ENCODE measurements around the gene SYNE2.
"Not testable (repeated sequence)": the region's sequence is repeated elsewhere in the genome, so short reads cannot be mapped to it uniquely, and the experiment has no call there.

The SYNE2 gene

DNA sequence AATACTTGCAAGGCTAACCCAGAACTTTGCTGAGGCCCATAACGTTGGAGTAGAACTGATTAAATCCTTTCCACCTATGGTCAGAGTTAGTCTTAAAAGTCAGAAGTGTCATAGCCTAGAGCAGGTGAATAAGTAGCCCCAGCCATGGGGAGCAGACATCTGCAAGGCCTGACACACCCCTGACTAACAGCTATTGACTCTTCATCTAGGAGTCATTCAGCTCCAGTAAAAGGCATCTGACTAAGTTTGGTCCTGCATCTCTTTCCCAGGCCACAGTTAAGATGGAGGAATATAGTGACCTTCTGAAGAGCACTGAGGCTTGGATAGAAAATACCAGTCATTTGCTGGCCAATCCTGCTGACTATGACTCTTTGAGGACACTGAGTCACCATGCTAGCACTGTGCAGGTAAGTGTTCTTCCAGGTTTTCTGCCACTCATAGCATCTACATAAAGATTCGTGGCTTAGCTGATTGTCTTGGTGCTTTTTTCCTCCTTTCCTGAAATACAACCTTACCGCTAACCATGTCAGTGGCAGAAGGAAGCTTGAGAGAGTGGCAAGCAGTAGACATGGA, 228.5 kb downstream of the SYNE2 start:
- no peak for DNase-seq

DNA sequence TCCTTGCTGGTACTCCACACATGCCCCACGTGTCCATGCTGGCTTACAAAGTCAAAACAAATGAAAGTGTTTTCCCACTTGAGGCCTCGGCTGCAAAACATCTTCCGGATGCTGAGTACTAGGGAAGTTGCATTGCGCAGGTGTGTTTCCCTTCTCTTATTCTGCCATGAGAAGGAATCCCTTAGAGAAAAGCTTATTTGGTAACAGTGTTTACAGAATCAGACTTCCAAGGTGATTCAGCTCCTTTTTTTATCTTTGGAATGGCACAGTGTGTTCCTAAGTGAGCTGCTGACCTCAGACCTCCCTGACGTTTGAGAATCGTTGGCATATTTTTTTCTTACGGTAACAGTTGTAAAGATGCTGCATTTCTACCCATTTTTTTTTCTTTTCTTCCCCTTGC, 230.0 kb downstream of the SYNE2 start:
- no peak for DNase-seq

DNA sequence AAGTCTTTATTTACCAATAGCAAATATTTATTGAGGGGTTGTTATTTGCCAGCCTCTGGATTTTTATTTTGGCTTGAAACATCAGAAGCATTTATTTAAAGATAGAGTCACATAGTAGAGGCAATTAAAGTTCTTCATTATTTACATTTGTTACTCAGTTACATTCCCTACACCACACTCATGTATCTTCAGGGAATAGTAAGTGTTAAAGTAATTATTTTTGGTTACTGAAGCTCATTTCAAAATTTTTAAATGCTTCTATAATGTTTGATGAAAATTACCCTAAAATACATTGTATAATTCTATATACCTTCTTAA, 235.8 kb downstream of the SYNE2 start:
- no peak for DNase-seq

DNA sequence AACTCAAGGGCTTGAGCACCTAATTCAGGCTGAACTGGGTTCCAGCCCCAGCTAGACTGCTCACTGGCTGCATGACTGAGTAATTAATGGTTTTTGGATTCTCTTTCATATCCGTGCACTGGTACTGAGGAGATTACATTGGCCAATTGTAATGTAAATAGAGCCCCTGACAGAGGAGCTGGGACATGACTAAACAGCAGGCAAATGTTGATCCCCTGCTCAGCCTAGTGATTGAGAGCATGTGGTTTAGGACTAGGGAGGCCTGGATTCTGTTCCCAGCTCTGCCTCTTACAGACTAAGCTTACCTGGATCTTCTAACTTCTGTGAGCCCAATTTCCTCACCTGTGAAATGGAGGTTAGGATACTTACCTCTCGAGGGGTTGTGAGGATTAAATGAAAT, 237.1 kb downstream of the SYNE2 start:
- DNase-seq: no peak

DNA sequence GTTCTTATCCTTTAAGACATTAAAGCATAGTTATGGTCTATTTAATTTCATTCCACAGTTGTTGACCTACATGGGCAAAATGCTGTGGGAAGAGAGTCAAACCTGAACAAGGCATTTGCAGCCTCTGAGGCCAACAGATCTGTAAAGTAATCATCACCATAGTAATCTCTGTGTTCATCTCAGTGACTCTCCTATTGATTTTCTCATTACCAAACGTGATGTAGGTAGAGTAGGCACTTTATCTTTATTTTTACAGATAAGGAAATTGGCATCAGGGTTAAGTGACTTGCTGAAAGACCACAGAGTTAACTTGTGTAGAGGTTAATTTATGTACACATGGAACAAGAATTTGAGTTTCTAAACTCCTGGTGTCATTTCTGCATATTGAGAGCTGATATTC, 238.4 kb downstream of the SYNE2 start:
- DNase-seq: no peak

DNA sequence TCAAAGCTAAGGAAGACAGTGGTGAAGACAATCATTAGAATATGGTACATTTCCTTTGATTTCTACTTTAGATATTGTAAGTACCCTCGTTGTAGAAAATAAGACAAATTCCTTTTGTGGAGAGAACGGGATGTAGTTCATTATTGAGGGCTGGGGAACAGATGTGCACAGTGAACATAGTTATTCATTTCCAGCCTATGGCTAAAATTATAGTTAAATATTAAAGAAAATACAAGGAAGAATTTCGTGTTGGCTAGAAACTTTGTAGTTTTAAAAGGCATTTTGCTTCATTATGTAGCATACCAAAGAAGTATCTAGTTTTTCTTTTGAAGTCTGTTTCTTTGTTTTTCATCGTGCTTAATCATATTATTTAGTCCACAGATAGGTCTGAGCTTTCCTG, 239.5 kb downstream of the SYNE2 start:
- DNase-seq: no peak

DNA sequence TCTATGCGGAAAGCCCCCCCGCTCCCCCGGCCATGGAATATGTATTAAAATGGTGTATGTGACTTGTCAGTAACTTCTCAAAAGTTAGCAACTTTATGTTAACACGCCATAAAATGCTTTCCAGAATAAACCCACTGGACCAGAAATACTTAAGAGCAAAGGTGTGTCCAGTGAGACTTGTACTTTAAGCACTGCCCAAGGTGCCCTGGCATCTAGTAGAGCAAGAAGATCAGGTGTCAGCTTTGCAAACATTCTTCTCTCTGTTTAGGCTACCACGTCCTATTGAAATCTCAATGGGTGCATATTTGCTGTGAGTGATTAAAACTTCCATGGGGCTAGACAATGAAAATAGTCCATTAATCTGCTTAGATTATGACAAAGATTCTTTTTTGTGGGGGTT, 240.1 kb downstream of the SYNE2 start:
- DNase-seq: no peak

DNA sequence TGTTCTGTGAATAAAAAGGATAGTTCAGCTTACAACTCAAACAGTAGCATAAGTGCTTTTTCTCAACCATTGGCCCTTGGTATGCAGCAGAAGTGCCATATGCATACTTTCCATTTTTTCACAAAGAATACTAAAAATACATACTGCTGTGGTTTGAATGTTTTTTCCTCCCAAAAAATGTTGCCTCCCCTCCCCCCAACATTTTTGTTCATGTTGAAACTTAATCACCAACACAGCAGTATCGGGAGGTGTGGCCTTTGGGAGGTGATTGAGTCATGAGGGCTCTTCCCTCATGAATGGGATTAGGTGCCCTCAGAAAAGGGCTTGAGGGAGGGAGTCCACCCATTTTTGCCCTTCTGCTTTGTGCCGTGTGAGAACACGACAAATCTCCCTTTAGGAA, 242.8 kb downstream of the SYNE2 start:
- no peak for DNase-seq

DNA sequence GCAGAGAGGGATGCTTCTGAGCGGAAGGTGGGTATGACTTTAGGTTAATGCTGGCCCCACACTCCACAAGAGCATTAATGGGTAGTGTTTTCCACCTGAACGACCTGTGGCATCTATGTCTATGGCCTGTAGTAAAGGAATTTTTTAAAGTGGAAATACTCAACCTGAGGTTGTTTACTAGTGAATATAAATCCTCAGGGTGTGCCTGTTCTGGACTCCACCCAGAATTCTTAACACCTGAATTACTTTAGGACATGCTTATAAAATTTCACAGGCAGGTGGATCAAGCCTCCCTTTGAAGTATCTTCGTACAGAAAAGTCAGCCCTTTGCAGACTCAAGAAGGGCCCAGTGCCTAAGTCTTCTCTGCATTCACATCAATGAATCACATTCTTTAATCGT, 245.3 kb downstream of the SYNE2 start:
- DNase-seq: no peak

DNA sequence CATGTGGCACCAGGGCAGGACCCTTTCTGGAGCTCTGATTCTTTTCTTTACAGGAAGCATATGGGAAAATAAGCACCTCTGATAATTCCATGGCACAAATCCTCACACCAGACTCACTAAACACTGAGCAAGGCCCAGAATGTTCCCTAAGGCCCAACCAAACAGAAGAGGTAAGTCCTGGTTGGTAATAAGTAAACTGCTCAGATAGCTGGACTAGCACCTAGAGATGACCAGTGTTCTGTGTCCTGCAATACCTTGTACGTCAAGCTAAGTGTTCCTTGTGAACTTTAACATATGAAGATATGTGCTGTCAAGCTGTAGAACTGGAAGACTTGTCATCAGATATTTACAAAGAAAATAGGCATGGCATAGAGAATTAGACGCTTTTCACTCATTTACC, 254.6 kb downstream of the SYNE2 start:
- DNase-seq: no peak

DNA sequence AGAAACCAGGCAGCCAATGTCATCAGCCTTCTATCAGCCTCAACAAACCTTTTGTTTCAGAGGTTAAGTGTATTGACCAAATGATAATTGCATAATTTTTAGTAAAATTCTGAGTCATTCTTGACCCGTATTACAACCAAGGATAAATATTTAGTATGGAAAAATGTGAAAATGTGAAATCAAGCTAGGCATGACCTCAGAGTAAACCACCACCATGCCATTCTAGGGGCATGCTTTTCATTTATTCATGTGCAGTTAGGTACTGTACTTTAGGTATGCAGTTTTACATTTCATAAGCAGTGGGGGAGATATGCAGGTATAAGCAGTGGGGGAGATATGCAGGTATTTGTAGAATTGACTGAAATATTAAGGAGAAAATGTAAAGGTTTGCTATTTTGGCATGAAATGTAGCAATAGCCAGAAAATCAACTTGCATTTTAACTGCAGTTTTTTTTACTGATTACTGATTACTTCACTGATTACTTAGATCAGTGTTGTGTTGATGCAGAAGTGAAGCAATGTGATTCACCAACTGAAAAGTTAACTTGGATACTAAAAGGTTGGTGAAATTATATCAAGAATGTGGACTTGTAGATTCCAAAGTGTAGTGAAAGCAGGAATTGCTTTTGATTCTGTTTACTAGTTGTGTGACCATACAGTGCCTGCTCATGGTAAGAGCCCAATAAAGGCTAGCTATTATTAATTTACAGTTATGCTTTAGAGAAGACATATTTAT, 257.2 kb downstream of the SYNE2 start:
- DNase-seq: no peak

DNA sequence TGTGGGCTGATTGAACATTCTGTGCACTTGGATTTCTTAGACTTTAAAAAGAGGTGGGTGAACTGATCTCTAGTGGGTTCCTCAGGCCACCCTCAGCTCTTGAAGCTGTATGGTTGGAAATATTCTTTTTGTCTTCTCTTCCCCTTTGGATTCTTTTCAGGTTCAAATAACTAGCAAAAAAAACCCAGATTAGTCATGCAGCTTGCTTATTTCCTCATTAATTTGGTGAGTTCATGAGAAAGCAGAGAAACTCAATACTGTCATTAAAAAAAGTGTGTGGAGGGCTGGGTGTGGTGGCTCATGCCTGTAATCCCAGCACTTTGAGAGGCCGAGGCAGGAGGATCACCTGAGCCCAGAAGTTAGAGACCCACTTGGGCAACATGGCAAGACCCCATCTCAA, 258.0 kb downstream of the SYNE2 start:
- DNase-seq: no peak

DNA sequence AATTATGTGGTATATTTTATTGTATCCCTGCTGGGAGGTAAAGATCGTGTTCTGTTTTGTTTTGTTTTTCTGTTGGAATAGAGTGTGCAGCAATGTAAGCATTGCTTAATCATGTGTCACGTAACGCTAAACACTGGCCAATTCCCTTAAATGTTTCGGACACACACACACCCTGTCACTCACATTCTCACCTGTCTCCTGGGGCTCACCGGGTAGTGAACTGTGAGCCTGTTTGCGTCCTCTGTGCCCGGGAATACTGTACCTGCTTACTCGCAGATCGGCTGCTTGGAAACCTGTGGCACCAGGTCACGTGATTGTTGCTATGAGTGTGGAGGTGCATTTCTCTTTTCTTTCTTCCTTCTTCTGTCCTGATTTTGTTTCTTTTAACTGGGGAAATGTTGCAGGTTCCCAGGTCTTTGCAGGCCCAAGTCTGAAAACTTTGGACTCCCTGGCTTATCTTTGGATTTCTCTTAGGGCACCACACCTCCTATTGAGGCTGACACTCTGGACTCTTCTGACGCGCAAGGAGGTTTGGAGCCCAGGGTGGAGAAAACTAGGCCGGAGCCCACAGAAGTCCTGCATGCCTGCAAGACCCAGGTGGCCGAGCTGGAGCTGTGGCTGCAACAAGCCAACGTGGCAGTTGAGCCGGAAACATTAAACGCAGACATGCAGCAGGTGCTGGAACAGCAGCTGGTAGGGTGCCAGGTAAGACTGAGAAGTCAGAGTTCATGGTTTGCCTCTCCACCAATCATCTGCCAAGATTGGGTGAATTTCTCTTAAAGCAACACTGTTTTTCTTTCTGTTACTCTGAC, 260.3 kb downstream of the SYNE2 start:
- DNase-seq: no peak

DNA sequence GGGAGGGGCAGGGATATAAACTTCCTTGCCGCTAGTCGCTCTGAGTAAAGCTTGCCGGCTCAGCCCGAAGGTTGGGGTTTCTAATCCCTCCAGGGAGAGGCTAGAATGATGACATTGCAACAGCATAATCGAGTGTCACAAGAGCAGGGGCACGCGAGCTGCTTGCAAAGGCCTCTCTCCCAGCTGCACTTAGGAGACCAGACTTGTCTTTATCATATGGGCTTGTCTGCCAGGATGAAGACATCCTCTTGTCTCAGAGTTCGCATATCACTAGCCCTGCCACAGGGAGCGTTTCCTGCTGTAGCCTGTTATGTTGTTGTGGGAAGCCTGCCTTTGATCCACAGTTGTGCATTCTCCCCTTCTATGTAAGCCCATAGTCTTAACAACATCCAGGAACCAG, 261.4 kb downstream of the SYNE2 start:
- DNase-seq: no peak

DNA sequence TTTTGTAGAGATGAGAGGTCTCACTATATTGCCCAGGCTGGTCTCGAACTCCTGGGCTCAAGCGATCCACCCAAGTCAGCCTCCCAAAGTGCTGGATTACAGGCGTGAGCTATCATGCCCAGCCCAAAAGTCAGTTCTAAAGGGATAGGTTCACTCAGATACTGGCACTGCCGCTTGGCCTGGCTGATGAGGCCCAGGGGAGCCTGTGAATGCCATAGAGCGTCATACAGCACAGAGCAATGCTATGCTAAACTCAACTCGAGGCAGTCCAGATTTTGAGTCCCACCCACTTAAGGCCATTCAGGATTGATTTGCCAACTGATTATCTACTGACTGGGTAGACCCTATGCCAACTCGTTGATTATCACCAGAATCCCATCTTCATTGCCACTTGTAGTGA, 262.0 kb downstream of the SYNE2 start:
- no peak for DNase-seq

DNA sequence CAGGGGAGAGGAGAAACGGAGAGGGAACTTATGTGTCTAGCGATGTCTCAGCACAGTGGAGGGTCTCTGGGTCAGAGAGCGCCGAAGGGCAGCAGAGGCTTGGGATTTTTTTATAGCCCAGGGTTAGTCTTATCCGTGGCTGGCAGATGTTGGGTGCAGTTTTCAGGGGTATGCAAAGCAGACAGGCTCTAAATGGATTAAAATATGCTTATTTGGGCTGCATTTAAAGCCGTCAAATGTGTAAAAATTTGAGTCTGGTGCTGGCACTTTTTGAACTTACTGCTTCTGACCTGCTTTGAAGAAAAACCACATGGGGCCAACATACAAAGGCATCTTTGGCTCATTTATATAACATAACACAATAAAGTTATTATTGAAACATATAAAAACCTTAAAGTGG, 262.6 kb downstream of the SYNE2 start:
- no peak for DNase-seq

DNA sequence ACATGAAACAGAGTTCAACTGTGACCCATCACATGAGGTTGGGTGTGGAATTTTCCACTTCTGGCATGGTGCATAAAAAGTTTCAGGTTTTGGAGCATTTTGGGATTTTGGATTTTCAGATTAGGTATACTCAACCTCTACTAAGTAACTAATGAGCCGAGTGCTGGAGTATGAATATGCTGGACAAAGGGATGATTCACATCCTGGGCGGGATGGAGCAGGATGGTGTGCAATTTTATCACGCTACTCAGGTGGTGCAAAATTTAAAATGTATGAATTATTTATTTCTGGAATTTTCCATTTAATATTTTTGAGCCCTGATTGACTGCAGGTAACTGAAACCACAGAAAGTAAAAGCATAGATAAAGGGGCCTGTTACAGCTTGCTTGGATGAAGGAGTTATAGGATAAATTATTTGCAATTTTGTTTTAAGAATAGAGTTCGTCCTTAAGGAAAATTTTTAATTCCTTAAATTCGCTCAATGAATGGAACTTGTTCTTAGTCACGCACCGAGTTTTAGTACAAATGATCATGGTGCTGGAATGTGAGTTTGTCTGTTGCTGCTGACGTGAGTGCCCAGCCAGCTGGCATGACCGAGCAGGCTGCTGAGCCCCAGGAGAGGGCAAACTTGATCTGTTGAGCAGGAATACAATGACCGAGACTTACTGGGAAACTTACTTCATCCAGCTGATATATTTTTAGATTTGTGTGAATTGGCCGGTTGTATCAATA, 265.0 kb downstream of the SYNE2 start:
- DNase-seq: no peak

DNA sequence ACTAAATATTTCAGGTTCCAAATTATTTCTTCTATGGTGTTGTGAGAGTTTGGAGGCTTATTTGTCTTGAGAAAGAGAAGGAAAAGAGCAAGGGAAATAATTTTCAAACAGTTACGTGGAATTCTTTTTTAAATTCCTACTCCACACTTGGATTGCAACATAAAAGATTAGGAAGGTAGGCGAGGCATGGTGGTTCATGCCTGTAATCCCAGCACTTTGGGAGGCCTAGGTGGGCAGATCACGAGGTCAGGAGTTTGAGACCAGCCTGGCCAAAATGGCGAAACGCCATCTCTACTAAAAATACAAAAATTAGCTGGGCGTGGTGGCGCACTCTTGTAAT, 265.6 kb downstream of the SYNE2 start:
- not testable (repeated sequence) for DNase-seq

DNA sequence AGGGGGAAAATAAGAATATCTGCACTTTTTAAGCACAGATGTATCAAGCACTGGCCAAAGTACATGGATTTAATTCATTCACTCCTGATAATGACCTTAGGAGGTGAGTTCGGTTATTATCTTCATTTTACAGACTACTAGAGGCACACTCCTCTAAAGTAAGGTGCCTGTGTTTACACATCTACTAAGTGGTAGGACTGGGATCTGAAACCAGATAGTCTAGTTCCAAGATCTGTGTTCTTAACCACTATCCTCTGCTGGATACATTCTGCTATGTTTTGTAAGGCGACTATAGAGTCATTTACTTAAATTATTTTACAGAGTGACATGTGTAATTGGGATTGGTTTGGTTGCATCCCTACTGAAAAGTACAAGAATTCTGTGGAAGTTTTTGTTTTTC, 266.1 kb downstream of the SYNE2 start:
- DNase-seq: no peak

DNA sequence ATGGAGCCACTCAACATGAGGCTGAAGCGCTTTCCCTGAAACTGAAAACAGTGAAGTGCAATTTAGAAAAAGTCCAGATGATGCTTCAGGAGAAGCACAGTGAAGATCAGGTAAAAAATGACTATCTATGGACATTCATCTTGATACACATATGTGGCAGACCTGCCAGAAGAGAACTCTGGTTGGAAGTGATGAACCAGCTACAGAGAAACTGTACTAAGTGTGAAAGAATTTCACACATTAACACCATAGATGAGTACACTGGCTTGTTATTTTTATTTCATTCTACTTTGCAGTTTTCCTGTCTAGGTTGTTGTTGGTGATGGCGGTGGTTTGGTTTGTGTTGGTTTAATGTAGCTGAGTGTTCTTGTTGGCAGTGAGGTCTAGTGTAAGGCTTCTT, 266.7 kb downstream of the SYNE2 start:
- no peak for DNase-seq

DNA sequence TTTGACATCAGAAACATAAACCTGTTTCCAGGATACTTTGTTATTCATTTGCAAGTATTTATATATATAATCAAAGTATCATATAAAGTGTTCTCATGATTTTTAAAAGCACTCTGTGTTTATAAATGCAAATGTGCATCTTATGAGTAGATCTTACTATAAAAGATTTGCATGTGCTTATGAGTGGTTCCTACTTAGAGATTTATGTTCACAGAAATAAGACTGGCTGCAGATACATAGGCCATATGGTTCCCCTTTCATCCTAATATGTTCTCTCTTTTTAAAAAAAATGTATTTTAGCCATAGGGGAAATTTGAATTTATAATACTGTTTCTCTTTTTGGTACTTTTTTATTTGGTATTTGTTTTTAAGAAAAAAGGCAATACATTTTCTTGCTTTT, 267.2 kb downstream of the SYNE2 start:
- DNase-seq: no peak

DNA sequence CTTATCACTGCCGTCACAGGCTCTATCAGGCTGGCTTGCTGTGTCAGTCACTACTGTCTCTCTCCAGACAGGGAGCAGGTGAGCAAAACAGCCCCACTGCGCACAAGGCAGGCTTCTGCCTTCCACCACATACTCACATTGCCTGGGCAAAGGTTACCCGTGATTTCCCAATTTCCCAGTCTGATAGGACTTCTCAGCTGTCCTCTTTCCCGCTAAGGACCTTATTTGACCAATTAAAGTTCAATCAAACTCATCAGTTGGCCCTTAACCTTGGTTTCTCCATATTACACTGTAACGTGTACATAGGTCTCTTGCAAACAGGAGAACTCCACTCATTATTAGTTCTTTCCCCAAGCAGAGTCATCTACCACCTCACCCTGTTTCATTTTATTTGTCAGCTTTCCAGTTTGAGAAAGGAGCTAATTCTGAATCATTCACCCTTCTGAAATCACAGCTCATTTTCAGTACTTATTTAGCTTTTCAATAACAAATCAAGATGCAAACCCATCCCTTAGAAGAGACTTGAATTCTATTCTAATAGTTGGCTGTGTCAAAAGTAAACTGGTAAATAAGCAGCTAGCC, 270.5 kb downstream of the SYNE2 start:
- no peak for DNase-seq

DNA sequence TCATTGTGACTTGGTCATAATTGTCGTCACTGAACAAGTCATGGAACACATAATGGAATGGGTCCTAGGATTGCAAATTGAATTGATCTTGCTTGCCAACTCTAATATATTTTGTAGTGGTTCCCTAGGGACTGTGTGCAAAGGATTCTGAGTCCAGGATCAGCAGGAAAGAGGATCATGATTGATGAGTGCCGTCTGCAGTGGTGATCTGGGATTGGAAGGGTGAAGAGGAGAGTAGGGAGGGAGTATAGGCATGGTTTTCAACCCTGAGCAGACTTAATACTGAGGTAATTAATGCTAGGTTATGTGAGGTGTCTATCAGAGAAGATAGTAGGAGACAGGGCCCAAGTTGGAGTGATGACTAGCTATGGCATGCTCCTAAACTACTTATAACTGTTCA, 272.5 kb downstream of the SYNE2 start:
- DNase-seq: no peak

DNA sequence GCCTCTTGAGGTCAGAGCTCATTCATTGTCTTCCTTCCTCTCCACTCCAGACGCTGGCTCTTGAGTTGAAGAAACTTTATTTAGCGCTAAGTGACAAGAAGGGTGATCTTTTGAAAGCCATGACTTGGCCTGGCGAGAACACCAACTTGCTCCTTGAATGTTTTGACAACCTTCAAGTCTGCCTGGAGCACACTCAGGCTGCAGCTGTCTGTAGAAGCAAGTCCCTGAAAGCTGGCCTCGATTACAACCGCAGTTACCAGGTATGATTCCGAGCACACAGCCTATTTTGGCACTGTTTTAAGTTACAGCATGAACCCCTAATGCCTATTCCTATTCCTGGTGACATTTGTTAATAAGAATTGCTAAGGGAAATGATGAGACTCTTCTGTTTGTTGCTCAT, 273.7 kb downstream of the SYNE2 start:
- DNase-seq: no peak
